Kasumi-1 (cell line): ENCODE results near the gene DRC7.
"Not testable (repeated sequence)": the region's sequence is repeated elsewhere in the genome, so short reads cannot be mapped to it uniquely, and the experiment has no call there.

ENCODE experiments used
- DNase-seq, 2 experiments: peaks; one replicate each; lab custom pipeline; 2025; lab: John Stamatoyannopoulos, UW

DRC7 gene

DNA sequence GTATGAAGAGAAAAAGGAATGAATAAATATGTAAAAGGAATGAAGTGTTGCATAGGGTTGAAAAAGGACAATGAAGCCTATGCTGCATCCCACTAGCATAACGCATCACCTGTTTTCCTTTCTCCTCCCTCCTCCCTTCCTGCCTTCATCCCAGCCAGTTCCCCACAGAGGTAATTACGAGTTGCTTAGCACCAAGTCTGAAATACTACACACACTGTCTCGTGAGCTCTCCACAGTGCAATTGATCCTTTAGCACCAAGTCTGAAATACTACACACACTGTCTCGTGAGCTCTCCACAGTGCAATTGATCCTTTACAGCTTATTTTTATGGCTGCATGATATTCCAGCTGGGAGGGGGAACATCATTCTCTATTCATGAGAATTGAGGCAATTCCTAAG is 1.1 kb upstream of the DRC7 start:
- no peak for DNase-seq

DNA sequence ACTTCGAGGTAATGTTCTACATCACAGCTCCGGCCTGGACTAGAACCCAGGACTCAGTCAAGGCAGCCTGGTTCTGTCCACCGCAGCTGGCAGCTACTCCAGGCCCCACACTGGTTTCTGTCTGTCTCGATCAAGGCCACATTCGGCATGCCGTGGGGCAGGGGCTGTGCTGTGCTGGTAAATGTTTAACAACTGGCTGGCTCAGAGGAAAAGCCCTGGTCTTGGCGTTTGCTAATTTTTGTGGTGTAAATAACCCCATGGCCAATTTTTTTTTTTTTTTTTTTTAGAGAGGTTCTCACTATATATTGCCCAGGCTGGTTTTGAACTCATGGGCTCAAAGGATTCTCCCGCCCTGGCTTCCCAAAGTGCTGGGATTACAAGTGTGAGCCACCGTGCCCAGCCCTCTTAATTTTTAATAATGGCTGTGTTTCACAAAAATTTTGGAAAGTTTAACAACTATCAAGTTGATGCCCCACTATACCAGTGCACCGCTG is 328 bp upstream of the DRC7 start:
- no peak for DNase-seq

DNA sequence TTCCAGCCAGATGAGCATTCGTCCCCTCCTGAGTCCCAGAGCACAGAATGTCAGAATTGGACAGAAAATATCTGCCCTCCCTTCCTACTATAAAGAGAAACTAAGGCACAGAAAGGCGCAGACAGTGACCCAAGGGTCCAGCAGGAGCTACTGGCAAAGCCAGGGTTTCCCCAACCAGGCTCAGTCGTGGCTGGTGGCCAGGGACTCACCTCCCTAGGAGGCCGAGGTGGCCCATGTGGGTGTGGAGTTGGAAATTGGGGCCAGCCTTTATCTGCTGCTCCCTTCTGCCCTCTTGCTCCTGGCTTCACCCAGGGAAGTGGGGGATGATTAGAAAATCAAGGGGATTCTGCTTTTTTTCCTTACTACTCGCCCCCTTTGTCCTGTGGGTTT is 1.1 kb downstream of the DRC7 start:
- DNase-seq: no peak

DNA sequence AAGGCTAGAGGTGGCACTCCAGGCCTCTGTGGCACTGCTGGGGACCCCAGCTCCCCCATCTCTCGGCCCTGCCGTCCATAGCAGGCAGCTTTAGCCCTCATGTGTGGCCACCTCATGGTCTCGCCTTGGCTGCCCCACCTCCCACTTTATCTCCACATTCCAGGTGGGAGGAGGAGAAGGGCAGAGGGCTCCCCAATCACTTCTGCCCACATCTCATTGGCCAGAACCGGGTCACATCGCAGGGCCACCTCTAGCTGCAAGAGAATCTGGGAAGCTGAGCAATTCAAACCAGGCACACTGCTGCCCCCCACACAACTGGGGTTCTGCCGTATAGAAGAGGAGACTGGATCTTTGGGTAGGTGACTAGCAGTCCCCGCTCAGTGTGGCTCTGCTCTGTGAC is 1.6 kb downstream of the DRC7 start:
- DNase-seq: no peak

DNA sequence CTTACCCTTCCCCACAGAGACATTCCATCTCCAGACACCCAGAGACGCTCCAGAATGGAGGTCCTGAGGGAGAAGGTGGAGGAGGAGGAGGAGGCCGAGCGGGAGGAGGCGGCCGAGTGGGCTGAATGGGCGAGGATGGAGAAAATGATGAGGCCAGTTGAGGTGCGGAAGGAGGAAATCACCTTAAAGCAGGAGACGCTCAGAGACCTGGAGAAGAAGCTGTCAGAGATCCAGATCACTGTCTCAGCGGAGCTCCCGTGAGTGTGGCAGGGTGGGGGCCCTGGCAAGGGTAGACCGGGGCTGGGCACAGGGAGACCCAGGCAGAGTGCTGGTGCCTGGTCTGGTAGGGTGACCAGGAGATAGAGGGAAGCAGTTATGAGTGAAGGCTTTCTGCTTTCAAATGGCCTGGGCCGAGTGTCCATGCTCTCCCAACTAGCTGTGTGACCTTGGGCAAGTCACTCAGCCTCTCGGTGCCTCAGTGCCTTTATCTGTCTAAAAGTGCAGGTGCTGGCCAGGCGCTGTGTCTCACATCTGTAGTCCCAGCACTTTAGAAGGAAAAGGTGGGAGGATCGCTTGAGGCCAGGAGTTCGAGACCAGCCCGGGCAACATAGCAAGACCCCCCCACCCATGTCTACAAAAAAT is 3.4 kb downstream of the DRC7 start:
- DNase-seq: no peak

DNA sequence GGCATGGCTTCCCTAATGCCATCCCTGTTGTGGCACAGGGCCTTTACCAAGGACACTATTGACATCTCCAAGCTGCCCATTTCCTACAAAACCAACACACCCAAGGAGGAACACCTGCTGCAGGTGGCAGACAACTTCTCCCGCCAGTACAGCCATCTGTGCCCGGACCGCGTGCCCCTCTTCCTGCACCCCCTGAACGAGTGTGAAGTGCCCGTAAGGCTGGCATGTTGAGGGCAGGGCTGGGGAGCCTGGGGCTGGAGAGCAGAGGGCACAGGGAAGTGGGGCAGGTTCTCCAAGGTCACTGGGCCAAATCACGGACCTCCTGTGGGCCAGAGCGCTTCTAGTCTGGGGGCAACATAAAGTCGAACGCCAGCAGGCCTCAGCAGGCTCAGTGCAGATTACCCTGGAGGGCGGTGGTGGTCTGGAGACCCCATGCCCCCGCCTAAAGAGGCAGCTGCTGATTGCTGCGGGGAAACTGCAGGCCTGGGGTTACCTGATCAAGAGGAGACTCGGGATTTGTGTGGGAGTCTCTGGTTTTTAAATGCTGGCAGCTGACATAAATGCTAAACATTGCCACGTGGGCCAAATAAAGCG is 4.3 kb downstream of the DRC7 start:
- no peak for DNase-seq

DNA sequence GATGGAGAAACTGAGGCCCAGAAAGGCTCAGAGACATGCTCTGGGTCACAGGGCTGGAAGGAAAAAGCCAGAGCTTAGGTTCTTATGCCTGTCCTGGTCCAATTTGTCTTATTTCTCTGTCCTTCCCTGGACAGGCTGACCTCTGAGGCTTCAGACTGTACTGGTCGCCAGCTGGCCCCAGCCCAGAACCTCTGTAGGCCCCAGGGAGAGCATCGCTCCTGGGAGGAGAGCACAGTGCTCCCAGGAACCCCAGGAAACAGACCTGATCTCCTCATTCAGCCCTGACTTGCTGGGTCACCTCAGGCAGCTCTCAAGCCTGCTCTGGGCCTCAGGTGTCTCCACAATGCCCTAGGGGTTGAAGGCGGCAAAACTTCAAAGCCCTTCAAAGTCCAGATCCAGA is 4.9 kb downstream of the DRC7 start:
- no peak for DNase-seq

DNA sequence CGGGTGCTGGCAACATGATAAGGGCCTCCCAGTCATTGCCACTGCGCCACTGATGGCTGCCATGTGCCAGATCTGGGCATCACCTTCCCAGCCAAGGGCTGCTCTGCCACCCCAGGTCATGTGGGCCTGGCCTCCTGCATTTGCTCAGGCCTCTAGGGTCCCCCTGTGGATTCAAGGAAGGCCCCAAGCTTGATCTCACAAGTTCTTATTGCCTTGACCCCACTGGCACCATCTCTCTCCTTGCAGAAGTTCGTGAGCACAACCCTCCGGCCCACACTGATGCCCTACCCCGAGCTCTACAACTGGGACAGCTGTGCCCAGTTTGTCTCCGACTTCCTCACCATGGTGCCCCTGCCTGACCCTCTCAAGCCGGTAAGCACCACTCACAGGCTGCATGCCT is 5.3 kb downstream of the DRC7 start:
- DNase-seq: no peak

DNA sequence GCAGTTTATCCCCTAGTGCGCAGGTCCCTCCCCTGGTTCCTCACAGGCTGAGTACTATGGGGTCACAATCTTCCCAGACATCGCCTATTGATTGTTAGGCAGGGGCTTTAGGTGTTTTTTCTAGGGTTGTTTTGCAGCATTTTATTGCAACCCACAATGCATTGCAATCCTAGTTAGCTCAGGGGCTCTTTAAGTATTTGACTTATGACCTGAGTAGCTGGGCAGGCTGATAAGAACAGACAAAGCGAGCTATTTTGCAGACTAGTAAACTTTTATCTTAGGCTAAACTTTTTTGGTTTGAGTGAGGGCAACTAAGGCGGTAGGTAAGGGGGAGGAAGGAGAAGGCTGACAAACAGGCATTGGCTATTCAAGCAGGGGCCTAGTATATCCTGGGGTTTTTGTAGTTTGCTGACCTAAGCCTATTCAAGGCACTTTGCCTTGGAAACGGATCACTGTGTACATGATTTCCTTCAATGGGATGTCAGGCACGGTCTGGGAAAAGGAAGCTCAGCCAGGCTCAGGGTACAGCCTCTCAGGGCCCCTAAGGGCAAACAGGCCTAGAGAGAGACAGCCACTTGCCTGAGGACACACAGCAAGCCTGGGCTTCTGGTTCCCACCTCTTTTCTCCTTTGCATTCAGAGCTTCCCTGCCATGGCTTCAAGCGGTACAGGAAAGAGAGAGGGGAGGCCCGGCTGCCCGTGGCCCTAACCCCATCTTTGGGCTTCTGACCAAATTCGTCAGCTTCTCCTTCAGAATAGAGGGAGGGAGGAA is 6.4 kb downstream of the DRC7 start:
- DNase-seq: no peak

DNA sequence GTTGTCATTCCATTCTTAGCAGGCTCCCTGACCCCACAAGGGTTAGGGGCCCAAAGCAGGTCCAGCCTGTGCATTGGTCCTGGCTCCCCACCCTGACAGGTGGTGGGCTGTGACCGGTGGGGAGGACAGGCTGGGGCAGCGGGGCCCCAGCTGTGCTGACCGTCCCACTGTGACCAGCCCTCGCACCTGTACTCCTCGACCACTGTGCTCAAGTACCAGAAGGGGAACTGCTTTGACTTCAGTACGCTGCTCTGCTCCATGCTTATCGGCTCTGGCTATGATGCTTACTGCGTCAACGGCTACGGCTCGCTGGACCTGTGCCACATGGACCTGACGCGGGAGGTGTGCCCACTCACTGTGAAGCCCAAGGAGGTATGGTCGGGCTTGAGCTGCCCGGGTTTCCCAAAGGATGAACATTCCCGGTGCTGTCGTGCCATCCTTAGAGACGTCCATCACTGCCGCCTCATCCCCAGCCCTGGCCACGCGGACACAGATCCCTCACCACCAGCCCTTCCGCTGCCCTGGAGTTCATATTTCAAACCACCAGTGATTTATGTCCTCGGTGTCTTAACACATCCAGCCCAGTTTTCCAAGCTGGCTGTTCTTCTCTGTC is 7.3 kb downstream of the DRC7 start:
- no peak for DNase-seq

DNA sequence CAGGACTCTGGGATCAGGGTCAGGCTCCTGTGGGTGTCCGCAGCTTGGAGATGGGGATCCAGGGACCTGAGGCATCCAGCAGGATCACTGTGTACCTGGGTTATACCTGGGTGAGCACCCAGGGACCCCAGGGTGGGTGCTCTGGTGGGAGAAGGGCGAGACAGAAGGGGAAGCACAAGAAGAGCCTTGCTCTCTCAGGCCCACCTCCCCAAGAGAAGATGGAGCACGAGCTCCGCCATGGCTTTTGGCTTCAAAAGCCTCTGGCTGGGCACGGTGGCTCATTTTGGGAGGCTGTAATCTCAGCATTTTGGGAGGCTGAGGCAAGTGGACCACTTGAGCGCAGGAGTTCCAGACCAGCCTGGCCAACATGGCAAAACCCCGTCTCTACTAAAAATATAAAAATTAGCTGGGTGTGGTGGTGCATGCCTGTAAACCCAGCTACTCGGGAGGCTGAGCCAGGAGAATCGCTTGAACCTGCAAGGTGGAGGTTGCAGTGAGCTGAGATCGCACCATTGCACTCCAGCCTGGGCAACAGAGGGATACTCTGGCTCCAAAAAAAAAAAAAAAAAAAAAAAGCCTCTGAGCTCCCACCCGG is 8.9 kb downstream of the DRC7 start:
- no peak for DNase-seq

DNA sequence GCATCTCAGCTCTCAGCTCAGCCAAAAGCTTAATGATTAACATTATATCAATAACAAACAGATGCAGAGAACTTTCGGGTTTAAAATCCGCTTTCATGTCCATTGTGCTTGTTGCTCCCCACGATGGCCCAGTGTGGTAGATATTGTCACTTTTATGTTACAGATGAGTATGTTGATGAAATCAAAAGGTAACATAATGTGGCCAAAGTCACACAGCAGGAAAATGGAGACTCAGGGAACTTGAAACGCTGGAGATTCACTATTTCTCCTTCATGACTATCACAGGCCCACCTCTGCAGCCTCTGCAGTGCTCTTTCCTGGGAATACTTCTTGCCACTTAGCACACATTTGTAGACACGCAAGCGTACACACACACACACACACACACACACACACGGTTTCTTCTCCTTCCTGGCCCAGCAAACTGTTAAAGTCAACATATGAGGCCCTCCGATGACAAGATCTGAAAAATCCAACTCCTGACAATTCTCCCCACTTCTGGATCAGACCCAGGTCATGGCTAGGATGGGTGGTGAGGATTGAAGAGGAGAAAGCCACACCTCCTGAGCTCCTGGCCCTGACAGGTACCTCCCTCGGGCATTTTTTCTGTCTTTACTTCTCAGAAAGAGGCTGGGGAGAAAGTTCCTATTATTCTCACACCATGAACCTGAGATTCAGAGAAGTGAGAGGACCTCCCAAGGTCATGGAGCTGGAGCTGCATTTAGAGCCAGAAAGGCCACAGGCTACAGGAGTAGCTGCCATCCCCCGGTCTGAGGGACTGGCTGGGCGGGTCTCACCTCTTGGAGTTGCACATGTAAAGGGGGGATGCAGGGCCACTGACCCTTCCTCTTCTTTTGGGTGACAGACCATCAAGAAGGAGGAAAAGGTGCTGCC is 9.7 kb downstream of the DRC7 start:
- DNase-seq: no peak

DNA sequence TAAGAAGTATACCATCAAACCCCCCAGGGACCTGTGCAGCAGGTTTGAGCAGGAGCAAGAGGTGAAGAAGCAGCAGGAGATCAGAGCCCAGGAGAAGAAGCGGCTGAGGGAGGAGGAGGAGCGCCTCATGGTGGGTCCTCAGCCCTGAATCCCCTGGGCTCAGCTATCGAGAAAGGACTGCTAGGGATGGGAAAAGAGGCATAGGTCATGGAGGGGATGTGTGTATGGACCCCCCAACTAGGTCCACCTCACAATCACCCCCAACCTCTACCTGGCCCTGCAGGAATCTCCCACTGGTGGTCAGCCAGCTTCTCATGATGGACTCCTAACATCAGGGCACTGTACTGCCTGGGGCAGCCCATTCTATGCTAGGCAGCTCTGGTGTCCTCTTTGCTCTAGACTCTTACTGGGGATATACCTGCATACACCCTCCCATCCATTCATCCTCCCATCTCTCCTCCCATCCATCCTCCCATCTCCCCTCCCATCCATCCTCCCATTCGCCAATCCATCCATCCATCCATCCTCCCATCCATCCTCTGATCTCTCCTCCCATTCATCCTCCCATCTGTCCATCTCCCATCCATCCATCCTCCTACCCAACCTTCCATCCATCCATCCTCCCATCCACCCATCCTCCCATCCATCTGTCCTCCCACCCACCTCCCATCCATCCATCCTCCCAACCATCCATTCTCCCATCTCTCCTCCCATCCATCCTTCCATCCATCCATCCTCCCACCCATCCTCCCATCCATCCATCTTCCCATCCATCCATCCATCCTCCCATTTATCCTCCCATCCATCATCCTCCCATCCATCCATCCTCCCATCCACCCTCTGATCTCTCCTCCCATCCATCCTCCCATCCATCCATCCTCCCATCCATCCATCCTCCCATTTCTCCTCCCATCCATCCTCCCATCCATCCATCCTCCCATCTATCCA is 10.6 kb downstream of the DRC7 start:
- DNase-seq: no peak

DNA sequence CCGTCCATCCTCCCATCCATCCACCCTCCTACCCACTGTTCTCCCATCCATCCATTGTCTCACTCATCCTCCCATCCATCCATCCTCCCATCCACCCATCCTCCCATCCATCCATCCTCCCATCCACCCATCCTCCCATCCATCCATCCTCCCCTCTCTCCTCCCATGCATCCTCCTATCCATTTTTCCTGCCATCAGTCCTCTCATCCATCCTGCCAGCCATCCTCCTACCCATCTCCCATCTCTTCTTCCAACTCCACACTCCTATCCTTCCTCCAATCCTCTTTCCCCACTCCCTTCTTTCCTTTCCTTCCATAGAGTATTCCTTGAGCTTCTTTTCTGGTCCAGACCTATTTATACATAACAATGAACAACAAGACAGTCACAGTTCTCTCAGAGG is 12.1 kb downstream of the DRC7 start:
- no peak for DNase-seq

DNA sequence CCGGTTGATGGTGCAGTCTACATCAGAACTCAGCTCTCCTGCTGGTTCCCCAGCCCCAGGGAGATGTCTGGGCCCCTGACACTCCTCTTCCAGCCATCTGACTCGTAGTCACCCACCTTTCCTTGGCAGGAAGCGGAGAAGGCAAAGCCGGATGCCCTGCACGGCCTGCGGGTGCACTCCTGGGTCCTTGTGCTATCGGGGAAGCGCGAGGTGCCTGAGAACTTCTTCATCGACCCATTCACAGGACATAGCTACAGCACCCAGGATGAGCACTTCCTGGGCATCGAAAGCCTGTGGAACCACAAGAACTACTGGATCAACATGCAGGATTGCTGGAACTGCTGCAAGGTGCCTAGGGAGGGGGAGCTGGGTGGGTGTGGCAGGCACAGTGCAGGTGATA is 12.7 kb downstream of the DRC7 start:
- no peak for DNase-seq

DNA sequence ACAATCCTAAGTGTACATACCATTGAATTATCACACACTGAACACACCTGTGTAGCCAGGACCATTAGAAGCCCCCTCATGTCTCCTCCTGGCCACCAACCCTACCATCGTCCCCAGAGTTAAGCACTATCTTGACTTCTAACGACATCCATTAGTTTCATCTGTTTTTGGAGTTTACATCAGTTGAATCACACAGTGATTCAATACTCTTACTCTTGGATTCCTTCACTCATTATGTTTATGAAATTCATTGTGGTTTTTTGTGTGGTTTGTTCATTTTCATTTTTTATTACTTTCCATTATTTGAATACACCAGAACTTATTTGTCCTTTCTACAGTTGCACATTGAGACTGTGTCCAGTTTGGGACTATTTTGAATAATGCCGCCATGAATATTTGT is 13.6 kb downstream of the DRC7 start:
- DNase-seq: no peak

DNA sequence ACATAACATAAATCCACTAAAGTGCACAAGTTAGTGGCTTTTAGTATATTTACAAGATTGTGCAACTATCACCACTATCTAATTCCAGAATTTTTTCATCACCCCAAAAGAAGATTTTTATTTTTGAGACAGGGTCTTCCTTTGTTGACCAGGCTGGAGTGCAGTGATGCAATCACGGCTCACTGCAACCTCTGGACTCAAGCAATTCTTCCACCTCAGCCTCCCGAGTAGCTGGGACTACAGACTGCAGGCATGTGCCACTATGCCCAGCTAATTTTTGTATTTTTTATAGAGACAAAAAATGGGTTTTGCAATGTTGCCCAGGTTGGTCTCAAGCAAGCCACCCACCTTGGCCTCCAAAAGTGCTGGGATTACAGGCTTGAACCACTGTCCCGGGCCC is 15.1 kb downstream of the DRC7 start:
- no peak for DNase-seq

DNA sequence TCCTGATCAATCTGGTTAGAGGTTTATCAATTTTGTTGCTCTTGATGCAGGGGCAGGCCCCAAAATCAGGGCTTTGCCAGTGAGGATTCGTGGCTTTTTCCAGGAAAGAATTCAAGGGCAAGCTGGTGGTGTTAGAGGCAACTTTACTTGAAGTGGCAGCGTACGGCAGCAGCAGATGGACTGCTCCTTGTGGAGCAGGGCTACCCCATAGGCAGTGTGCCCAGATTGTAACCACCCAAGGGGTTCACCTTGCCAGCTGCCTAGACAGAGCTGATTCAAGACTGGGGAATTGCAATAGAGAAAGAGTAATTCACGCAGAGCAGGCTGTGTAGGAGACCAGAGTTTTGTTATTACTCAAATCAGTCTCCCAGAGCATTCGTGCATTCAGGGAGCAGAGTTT is 16.7 kb downstream of the DRC7 start:
- no peak for DNase-seq

DNA sequence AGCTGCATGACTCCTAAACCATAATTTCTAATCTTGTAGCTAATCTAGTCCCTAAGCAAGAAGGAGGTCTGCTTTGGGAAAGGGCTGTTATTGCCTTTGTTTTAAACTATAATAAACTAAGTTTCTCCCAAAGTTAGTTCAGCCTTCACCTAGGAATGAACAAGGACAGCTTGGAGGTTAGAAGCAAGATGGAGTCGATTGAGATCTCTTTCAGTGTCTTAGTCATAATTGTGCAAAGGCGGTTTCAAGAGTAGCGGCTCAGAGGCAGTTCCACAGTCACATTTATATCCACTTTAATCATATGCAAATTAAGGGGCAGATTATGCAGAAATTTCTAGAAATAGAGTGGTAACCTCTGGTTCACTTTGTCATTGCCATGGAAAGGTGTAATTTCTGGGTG is 17.4 kb downstream of the DRC7 start:
- no peak for DNase-seq

DNA sequence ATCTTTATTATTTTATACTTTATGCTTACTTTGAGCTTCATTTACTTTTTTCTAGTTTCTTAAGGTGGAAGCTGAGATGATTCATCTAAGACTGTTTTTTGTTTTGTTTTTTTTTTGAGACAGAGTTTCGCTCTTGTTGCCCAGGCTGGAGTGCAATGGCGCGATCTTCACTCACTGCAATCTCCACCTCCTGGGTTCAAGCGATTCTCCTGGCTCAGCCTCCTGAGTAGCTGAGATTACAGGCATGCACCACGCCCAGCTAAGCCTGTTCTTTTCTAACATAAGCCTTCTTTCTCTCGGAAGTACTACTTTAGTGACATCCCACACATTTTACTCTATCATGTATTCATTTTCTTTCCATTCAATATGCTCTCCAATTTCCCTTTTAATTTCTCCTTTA is 18.0 kb downstream of the DRC7 start:
- not testable (repeated sequence) for DNase-seq
